ENCODE results near the gene GPN1. TPM values are rescaled to one million over a fixed set of nuclear protein-coding genes. Genes with fewer than 3 reads are reported as not detected.

GPN1 gene
- total and polyA plus RNA-seq, 2 experiments from 2014 or later = 23.7 to 40.3 TPM

- TF ChIP-seq, protein P1, sequence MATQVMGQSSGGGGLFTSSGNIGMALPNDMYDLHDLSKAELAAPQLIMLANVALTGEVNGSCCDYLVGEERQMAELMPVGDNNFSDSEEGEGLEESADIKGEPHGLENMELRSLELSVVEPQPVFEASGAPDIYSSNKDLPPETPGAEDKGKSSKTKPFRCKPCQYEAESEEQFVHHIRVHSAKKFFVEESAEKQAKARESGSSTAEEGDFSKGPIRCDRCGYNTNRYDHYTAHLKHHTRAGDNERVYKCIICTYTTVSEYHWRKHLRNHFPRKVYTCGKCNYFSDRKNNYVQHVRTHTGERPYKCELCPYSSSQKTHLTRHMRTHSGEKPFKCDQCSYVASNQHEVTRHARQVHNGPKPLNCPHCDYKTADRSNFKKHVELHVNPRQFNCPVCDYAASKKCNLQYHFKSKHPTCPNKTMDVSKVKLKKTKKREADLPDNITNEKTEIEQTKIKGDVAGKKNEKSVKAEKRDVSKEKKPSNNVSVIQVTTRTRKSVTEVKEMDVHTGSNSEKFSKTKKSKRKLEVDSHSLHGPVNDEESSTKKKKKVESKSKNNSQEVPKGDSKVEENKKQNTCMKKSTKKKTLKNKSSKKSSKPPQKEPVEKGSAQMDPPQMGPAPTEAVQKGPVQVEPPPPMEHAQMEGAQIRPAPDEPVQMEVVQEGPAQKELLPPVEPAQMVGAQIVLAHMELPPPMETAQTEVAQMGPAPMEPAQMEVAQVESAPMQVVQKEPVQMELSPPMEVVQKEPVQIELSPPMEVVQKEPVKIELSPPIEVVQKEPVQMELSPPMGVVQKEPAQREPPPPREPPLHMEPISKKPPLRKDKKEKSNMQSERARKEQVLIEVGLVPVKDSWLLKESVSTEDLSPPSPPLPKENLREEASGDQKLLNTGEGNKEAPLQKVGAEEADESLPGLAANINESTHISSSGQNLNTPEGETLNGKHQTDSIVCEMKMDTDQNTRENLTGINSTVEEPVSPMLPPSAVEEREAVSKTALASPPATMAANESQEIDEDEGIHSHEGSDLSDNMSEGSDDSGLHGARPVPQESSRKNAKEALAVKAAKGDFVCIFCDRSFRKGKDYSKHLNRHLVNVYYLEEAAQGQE (IDR thresholded peaks at IDR 0.05; ENCODE audit: unreplicated experiment) = no peak
- TF ChIP-seq JUNB (IDR thresholded peaks at IDR 0.05; ENCODE audit: unreplicated experiment) = no peak
Measured at GRCh38 chr2:27591745-27592144, 37.1 kb upstream of the GPN1 start (continued).

DNA sequence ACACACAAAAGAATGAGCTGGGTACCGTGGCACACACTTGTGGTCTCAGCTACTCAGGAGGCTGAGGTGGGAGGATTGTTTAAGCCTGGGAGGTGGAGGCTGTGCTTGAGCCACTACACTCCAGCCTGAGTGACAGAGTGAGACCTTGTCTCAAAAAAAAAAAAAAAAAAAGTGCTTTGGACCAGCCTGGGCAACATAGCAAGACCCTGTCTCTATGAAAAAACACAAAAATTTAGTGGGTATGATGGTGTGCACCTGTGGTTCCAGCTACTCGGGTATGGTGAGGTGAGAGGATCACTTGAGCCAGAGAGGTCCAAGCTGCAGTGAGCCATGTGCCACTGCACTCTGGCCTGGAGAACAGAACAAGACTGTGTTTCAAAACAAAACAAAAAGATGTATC is 35.6 kb upstream of the GPN1 start:
- H3F3A ChIP-seq (replicated peaks; ENCODE audit: low read depth) = no peaks in the 10 kb centered on the region
- Mint-ChIP-seq H3K27ac (no peak overlapping the region), H3K27me3 (ENCODE audit: insufficient read depth, low read depth, poor library complexity) (peaks cover 7% of the 10 kb centered on the region), H3K9me3 (peaks cover 54% of the 10 kb centered on the region), H3K36me3 (ENCODE audit: low read depth) (peaks cover 57% of the 10 kb centered on the region), H3K4me1 (no peaks in the 10 kb centered on the region), H3K4me3 (no peak overlapping the region)
- DNase-seq (ENCODE audit: low spot score) (no peak), ATAC-seq (no peak)
- H2AFZ ChIP-seq = no peak overlapping the region
- no peaks in the 10 kb centered on the region for H3K9me2 ChIP-seq (ENCODE audit: insufficient read depth)
- peaks cover 40% of the 10 kb centered on the region for H4K20me1 ChIP-seq (replicated peaks; ENCODE audit: insufficient read depth)
- no peaks in the 10 kb centered on the region for H3K4me1 ChIP-seq (ENCODE audit: insufficient read depth)
- H3K79me2 ChIP-seq (replicated peaks; ENCODE audit: insufficient read depth) = peaks cover 95% of the 10 kb centered on the region
- H3K4me2 ChIP-seq = no peak overlapping the region
- H3K36me3 ChIP-seq (ENCODE audit: insufficient read depth) = peaks cover 7% of the 10 kb centered on the region
- no peak overlapping the region for H3K4me3 ChIP-seq
- H3K27ac ChIP-seq (ENCODE audit: low read depth) = no peak overlapping the region
- H3K27me3 ChIP-seq (ENCODE audit: insufficient read depth) = no peaks in the 10 kb centered on the region
- TF ChIP-seq ZNF114 (CRISPR knock-in tag; IDR thresholded peaks at IDR 0.05) (no peak), EZH2 (IDR thresholded peaks at IDR 0.05; ENCODE audit: low read depth, unreplicated experiment) (no peak), EZH2phosphoT487 (IDR thresholded peaks at IDR 0.05; ENCODE audit: unreplicated experiment) (no peak), STAT1 (IDR thresholded peaks at IDR 0.05; ENCODE audit: unreplicated experiment) (no peak), JUNB (IDR thresholded peaks at IDR 0.05; ENCODE audit: unreplicated experiment) (no peak), POLR2AphosphoS5 (IDR thresholded peaks at IDR 0.05; ENCODE audit: low read depth) (no peak), NANOG (IDR thresholded peaks at IDR 0.05; ENCODE audit: borderline replicate concordance) (no peak)
- TF ChIP-seq, protein P2, sequence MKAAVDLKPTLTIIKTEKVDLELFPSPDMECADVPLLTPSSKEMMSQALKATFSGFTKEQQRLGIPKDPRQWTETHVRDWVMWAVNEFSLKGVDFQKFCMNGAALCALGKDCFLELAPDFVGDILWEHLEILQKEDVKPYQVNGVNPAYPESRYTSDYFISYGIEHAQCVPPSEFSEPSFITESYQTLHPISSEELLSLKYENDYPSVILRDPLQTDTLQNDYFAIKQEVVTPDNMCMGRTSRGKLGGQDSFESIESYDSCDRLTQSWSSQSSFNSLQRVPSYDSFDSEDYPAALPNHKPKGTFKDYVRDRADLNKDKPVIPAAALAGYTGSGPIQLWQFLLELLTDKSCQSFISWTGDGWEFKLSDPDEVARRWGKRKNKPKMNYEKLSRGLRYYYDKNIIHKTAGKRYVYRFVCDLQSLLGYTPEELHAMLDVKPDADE (IDR thresholded peaks at IDR 0.05) = no peak
- TF ChIP-seq, protein P3, sequence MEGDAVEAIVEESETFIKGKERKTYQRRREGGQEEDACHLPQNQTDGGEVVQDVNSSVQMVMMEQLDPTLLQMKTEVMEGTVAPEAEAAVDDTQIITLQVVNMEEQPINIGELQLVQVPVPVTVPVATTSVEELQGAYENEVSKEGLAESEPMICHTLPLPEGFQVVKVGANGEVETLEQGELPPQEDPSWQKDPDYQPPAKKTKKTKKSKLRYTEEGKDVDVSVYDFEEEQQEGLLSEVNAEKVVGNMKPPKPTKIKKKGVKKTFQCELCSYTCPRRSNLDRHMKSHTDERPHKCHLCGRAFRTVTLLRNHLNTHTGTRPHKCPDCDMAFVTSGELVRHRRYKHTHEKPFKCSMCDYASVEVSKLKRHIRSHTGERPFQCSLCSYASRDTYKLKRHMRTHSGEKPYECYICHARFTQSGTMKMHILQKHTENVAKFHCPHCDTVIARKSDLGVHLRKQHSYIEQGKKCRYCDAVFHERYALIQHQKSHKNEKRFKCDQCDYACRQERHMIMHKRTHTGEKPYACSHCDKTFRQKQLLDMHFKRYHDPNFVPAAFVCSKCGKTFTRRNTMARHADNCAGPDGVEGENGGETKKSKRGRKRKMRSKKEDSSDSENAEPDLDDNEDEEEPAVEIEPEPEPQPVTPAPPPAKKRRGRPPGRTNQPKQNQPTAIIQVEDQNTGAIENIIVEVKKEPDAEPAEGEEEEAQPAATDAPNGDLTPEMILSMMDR (conservative IDR thresholded peaks at IDR 0.05; ENCODE audit: low read depth in 2 of 2) = no peak
- TF ChIP-seq, protein P1 (IDR thresholded peaks at IDR 0.05; ENCODE audit: unreplicated experiment) = no peak

All from GM23338 (cell line).